ENCODE data around the gene PRPS1. TPM values are rescaled to one million over a fixed set of nuclear protein-coding genes. Genes with fewer than 3 reads are reported as not detected.

Gene PRPS1
- total RNA-seq, 1 donor from 2014 or later: 45.1 TPM

- peak overlapping the region; percentile 52 for H3K27ac Mint-ChIP-seq
Observed at GRCh38 chrX:107654872-107655761, 26.8 kb downstream of the PRPS1 start.

GRCh38 chrX:107656978-107657377 is 28.7 kb downstream of the PRPS1 start:
- Mint-ChIP-seq H3K27me3 (peaks cover 4% of the 10 kb centered on the region), H3K36me3 (peaks cover 3% of the 10 kb centered on the region), H3K4me1 (ENCODE audit: unreplicated experiment) (peaks cover 1% of the 10 kb centered on the region), H3K9me3 (peaks cover 4% of the 10 kb centered on the region), H3K27ac (no peak overlapping the region), H3K4me3 (no peak overlapping the region)
- no peak for TF ChIP-seq CTCF (conservative IDR thresholded peaks at IDR 0.05)
- DNase-seq (ENCODE audit: extremely low spot score, unreplicated experiment): no peak

More at GRCh38 chrX:107654872-107655761, 26.8 kb downstream of the PRPS1 start:
- Mint-ChIP-seq H3K9me3 (peaks cover 4% of the 10 kb centered on the region), H3K4me1 (ENCODE audit: unreplicated experiment) (no peaks in the 10 kb centered on the region), H3K27me3 (peaks cover 4% of the 10 kb centered on the region), H3K36me3 (peaks cover 3% of the 10 kb centered on the region), H3K4me3 (no peak overlapping the region)
- DNase-seq (ENCODE audit: extremely low spot score, unreplicated experiment): no peak
- peak; percentile 74 for TF ChIP-seq CTCF (conservative IDR thresholded peaks at IDR 0.05)

GRCh38 chrX:107658660-107659059 is 30.4 kb downstream of the PRPS1 start:
- Mint-ChIP-seq H3K9me3 (peaks cover 4% of the 10 kb centered on the region), H3K27me3 (peaks cover 4% of the 10 kb centered on the region), H3K4me3 (no peak overlapping the region), H3K27ac (no peak overlapping the region), H3K36me3 (peaks cover 3% of the 10 kb centered on the region), H3K4me1 (ENCODE audit: unreplicated experiment) (peaks cover 7% of the 10 kb centered on the region)
- DNase-seq (ENCODE audit: extremely low spot score, unreplicated experiment): no peak
- TF ChIP-seq CTCF (conservative IDR thresholded peaks at IDR 0.05): no peak

GRCh38 chrX:107659286-107659685 is 31.0 kb downstream of the PRPS1 start:
- H3K27me3 Mint-ChIP-seq: peaks cover 4% of the 10 kb centered on the region
- DNase-seq (ENCODE audit: extremely low spot score, unreplicated experiment): no peak
- H3K9me3 Mint-ChIP-seq: peaks cover 4% of the 10 kb centered on the region
- H3K4me1 Mint-ChIP-seq (ENCODE audit: unreplicated experiment): peaks cover 7% of the 10 kb centered on the region
- no peak overlapping the region for H3K4me3 Mint-ChIP-seq
- H3K36me3 Mint-ChIP-seq: peaks cover 3% of the 10 kb centered on the region
- TF ChIP-seq CTCF (conservative IDR thresholded peaks at IDR 0.05): no peak
- H3K27ac Mint-ChIP-seq: no peak overlapping the region

- no peak overlapping the region for H3K27ac Mint-ChIP-seq
- H3K4me3 Mint-ChIP-seq: no peak overlapping the region
- peaks cover 4% of the 10 kb centered on the region for H3K9me3 Mint-ChIP-seq
- peak; percentile 77 for TF ChIP-seq CTCF (conservative IDR thresholded peaks at IDR 0.05)
- H3K36me3 Mint-ChIP-seq: peaks cover 3% of the 10 kb centered on the region
- H3K27me3 Mint-ChIP-seq: peaks cover 4% of the 10 kb centered on the region
- DNase-seq (ENCODE audit: extremely low spot score, unreplicated experiment): no peak
- H3K4me1 Mint-ChIP-seq (ENCODE audit: unreplicated experiment): peaks cover 7% of the 10 kb centered on the region
Observed at GRCh38 chrX:107659768-107660167, 31.5 kb downstream of the PRPS1 start.
